Measurements from ENCODE around the gene LMO3.

The LMO3 gene

DNA sequence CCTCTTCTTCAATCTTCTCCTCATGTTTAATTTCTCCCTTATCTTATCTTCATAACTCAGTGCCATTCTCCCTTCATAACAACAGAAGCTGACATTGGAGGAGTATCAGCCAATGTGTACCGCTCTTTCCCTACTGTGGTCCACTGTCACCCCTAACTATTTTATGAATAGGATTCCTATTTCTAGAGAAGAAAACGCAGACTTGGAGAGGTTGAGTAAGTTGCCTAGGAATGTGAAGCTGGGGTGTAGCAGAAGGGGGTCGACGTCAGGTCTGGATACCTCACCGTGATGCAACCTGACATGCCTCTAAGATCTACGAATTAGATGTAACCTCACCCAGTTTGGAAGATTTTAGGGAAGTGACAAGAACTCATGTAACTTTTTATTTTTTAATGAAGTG is 17.1 kb downstream of the LMO3 start:
- peak; percentile 34 for DNase-seq (ENCODE audit: low read depth)
- TF ChIP-seq, protein P1, sequence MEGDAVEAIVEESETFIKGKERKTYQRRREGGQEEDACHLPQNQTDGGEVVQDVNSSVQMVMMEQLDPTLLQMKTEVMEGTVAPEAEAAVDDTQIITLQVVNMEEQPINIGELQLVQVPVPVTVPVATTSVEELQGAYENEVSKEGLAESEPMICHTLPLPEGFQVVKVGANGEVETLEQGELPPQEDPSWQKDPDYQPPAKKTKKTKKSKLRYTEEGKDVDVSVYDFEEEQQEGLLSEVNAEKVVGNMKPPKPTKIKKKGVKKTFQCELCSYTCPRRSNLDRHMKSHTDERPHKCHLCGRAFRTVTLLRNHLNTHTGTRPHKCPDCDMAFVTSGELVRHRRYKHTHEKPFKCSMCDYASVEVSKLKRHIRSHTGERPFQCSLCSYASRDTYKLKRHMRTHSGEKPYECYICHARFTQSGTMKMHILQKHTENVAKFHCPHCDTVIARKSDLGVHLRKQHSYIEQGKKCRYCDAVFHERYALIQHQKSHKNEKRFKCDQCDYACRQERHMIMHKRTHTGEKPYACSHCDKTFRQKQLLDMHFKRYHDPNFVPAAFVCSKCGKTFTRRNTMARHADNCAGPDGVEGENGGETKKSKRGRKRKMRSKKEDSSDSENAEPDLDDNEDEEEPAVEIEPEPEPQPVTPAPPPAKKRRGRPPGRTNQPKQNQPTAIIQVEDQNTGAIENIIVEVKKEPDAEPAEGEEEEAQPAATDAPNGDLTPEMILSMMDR (IDR thresholded peaks at IDR 0.05; ENCODE audit: low read length, missing control alignments) = no peak
- H3K4me3 ChIP-seq (replicated peaks; ENCODE audit: low read depth, low read length) = no peak overlapping the region

DNA sequence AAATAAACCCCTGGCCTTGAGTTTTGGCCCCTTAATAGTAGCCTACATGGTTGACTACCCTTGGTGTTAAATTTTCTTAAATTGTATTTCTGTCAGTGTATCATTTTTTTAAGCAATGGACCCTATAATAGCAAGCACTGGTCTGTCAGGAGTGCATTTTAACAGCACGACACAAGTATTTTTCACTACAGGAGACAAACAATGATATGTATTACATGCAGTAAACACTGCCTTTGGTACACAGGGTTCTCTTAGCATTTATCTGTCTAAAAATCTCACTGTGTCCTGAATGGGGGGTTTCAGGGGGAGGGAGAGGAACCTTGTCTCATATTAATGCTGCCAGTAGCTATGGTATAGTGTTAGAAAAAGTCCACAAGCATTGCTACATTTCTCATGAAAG is 18.4 kb downstream of the LMO3 start:
- no peak for DNase-seq (ENCODE audit: low read depth)
- TF ChIP-seq, protein P1 (IDR thresholded peaks at IDR 0.05; ENCODE audit: low read length, missing control alignments) = no peak
- no peak overlapping the region for H3K4me3 ChIP-seq (replicated peaks; ENCODE audit: low read depth, low read length)

DNA sequence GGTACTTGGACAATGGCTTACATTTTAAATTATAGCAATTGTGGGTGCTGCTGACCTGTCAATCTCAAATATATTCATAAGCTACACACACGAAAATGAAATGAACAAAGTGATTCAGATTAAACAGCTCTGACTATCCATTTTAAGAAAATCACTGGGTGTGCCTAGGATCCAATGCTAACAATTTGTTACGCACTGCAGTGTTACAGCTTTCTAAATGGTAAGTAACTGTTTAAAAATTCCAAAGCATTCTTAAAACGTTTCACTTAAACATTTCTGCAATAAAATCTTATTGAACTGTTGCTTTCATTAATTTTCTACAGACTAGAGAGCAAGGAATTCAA is 18.9 kb downstream of the LMO3 start:
- DNase-seq (ENCODE audit: low read depth) = no peak
- TF ChIP-seq, protein P1 (IDR thresholded peaks at IDR 0.05; ENCODE audit: low read length, missing control alignments) = no peak

DNA sequence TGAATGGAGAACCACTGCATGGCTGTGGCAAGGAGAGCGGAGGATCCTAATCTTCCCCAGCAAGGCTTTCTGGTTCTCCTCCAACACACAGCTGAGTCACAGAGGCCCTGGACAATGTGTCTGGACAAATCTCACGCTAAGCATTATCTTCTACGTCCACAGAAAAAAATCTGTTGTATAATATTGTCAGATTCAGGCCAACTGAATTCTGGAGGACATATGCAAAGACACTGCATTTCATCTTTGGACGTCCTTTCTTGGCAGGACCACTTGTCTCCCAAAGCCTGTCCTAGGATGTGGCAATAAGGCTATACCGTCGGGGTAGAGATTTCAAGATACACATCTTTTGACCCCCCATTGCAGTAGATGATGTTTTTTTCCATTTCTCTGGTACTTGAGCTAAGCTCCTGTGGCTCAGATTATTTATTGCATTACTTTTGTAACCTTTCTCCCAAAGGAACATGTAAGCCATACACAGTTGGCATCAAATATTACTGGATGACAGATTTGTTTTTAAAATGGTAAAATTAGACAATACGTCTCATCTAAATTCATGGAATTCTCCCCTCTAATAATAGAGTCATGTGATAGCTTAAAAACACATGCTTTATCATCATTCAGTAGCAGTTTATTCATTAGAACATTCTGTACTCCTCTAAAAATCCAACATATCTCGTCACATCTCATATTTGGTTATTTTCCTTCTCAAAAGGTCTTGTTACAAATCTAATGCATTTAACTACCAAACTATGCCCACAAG is 19.4 kb downstream of the LMO3 start:
- H3K4me3 ChIP-seq (replicated peaks; ENCODE audit: low read depth, low read length) = no peak overlapping the region
- DNase-seq (ENCODE audit: low read depth) = peak; percentile 98
- TF ChIP-seq, protein P1 (IDR thresholded peaks at IDR 0.05; ENCODE audit: low read length, missing control alignments) = no peak

More for the DNA sequence above, 18.9 kb downstream of the LMO3 start:
- H3K4me3 ChIP-seq (replicated peaks; ENCODE audit: low read depth, low read length) = no peak overlapping the region

DNA sequence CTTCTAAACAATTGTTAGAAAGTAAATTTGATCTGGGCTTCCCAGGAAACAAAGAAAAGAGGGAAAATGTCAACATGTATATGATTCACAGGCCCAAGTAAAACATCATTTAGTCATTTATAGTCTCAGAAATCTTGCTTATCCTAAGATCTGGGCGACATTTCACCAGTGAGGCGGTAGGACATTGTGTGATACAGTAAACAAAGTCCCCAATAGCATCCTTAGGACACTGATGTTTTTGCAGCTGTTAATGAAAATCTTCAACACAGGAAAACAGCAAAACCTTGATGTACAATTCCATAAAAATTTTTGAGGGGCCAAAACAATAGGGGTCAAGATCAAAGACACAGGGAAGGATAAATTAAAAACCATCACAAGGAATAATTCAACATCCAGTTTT is 20.2 kb downstream of the LMO3 start:
- no peak overlapping the region for H3K4me3 ChIP-seq (replicated peaks; ENCODE audit: low read depth, low read length)
- TF ChIP-seq, protein P1 (IDR thresholded peaks at IDR 0.05; ENCODE audit: low read length, missing control alignments) = no peak

DNA sequence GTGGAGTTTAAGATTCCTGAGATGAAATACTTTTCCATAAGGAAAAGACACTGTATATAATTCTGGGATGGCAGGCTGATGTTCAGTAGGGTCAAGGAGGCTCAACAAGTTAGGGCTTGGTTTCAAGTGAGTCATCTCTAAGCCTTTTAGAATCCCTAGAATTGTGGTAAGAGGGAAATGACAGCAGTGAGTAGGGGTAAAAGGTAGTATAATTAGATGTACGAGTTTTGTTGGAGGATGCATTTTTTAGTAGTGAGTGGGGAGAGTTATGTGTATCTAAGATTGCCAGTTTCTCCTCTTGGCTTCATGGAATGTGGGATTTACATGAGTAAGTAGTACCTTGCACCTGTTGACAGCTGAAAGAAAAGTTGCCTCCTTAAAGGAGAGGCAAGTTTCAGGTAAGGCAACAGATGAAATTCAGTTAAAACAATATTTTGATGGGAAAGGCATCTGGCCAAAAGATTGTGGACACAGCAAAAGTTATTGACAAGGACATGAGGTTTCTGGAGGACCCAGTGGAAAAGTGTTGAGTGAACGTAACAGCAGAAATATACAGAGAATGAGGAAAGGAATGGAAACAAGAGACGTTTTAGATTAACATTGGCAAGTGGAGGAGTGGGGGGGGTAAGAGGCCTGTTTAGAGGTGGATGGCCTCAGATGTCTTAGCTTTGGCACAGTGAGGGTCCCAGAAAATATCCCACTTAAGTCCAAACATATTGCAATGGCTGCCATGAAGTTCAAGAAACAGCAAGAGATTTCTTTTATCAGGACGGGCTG is 21.8 kb downstream of the LMO3 start:
- TF ChIP-seq, protein P1 (IDR thresholded peaks at IDR 0.05; ENCODE audit: low read length, missing control alignments) = no peak
- no peak overlapping the region for H3K4me3 ChIP-seq (replicated peaks; ENCODE audit: low read depth, low read length)
- peak; percentile 55 for DNase-seq (ENCODE audit: low read depth)

More for the DNA sequence above, 20.2 kb downstream of the LMO3 start:
- DNase-seq (ENCODE audit: low read depth) = no peak
